Stimulated activated CD8-positive, alpha-beta memory T cell treated with anti-CD3 and anti-CD28 coated beads, Interleukin-15, amount 100 ng/mL, for 48 hours (primary cell): ENCODE measurements around the gene CEMIP.

Source experiments
- DNase-seq, 2 donors: peaks; one replicate each; pipeline ENCODE4 v3.0.0-alpha.2; 2020; ENCODE audit warnings: low read depth in 2 of 2

CEMIP gene

GRCh38 chr15:80849308-80849707 lies 70.1 kb downstream of the CEMIP start:
- no peak for DNase-seq

GRCh38 chr15:80850941-80851451 lies 71.8 kb downstream of the CEMIP start:
- DNase-seq, result no peak

- DNase-seq, result no peak
These were observed 73.5 kb downstream of the CEMIP start for GRCh38 chr15:80852676-80853075.

GRCh38 chr15:80854104-80854503 lies 74.9 kb downstream of the CEMIP start:
- DNase-seq, result no peak

GRCh38 chr15:80855206-80855605 lies 76.0 kb downstream of the CEMIP start:
- DNase-seq, result no peak

GRCh38 chr15:80856400-80856799 lies 77.2 kb downstream of the CEMIP start:
- DNase-seq, result no peak

GRCh38 chr15:80856809-80857377 lies 77.7 kb downstream of the CEMIP start:
- no peak for DNase-seq

GRCh38 chr15:80861731-80862170 lies 82.6 kb downstream of the CEMIP start:
- no peak for DNase-seq

GRCh38 chr15:80864666-80865065 lies 85.5 kb downstream of the CEMIP start:
- DNase-seq, result no peak

GRCh38 chr15:80866936-80867335 lies 87.8 kb downstream of the CEMIP start:
- DNase-seq, result no peak

- DNase-seq, result no peak
These were observed 91.2 kb downstream of the CEMIP start for GRCh38 chr15:80870366-80870765.

GRCh38 chr15:80870893-80871292 lies 91.7 kb downstream of the CEMIP start:
- no peak for DNase-seq

- DNase-seq, result no peak
These were observed 92.7 kb downstream of the CEMIP start for GRCh38 chr15:80871858-80872257.

GRCh38 chr15:80873366-80873952 lies 94.3 kb downstream of the CEMIP start:
- DNase-seq, result no peak

GRCh38 chr15:80875568-80876347 lies 96.6 kb downstream of the CEMIP start:
- no peak for DNase-seq

- no peak for DNase-seq
These were observed 97.1 kb downstream of the CEMIP start for GRCh38 chr15:80876348-80876674.

GRCh38 chr15:80878242-80878866 lies 99.2 kb downstream of the CEMIP start:
- no peak for DNase-seq

GRCh38 chr15:80878867-80879250 lies 99.7 kb downstream of the CEMIP start:
- no peak for DNase-seq

- no peak for DNase-seq
These were observed 100.9 kb downstream of the CEMIP start for GRCh38 chr15:80880086-80880485.

GRCh38 chr15:80883641-80884040 lies 104.5 kb downstream of the CEMIP start:
- DNase-seq, result no peak

- DNase-seq, result no peak
These were observed 105.9 kb downstream of the CEMIP start for GRCh38 chr15:80885016-80885579.

- DNase-seq, result no peak
These were observed 108.0 kb downstream of the CEMIP start for GRCh38 chr15:80887148-80887547.
